ENCODE measurements around the gene TIMMDC1. TPM values are rescaled to one million over a fixed set of nuclear protein-coding genes. Genes with fewer than 3 reads are reported as not detected.

The TIMMDC1 gene
- total RNA-seq, 2 experiments from 2014 or later = 14.4 to 18.3 TPM

- Mint-ChIP-seq H3K4me1 (ENCODE audit: low read depth) (peaks cover 49% of the 10 kb centered on the region), H3K36me3 (ENCODE audit: low read depth) (peaks cover 93% of the 10 kb centered on the region)
Measured at GRCh38 chr3:119457246-119457645, 41.1 kb upstream of the TIMMDC1 start.

GRCh38 chr3:119463171-119464169, 34.9 kb upstream of the TIMMDC1 start, which contains the start of gene TMEM39A:
TSS of gene TMEM39A (minus strand) at chr3:119463615. CDS start at chr3:119462074, 1,541 bp downstream.
- no peaks in the 10 kb centered on the region for H3K9me3 ChIP-seq (ENCODE audit: control insufficient read depth in 1 of 2, insufficient read depth in 1 of 2, low read length in 2 of 2)
- H3K36me3 ChIP-seq (ENCODE audit: insufficient read depth, low read length) = peaks cover 20% of the 10 kb centered on the region
- CTCF ChIA-PET = interaction anchor here (1.0 to 2.0 kb wide), 3 partner anchors 35 to 1095 kb away, joined by 4 to 7 read pairs (median 5); partner anchors contain the start of gene TIMMDC1
- peaks cover 48% of the 10 kb centered on the region for H3K36me3 Mint-ChIP-seq (ENCODE audit: low read depth)
- intact Hi-C loops (cut with DNase I, micrococcal nuclease) = loop anchor here (1.0 to 10.0 kb wide), 10 partner anchors 35 to 1281 kb away; partner anchors contain the start of genes GSK3B (in 2 of the 2), GTF2E1 (in 2 of the 2), RABL3 (in 2 of the 2) and ARHGAP31 (in 1 of the 2)
- POLR2A ChIA-PET = interaction anchor here (0.5 to 3.3 kb wide), 23 partner anchors 10 to 1279 kb away, joined by 3 to 85 read pairs (median 4); partner anchors contain the start of genes ARHGAP31, B4GALT4, COX17 and GTF2E1
- peak within 1 kb of the TSS; percentile 90 for H3K4me3 ChIP-seq (ENCODE audit: low read length)
- peaks cover 37% of the 10 kb centered on the region for H3K4me1 Mint-ChIP-seq (ENCODE audit: low read depth)
- ATAC-seq (ENCODE audit: poor library complexity) (peak; percentile 87), DNase-seq (peak; percentile 97 to 100 (median 98))
- H3K27ac ChIP-seq (ENCODE audit: low read depth in 1 of 2, low read length in 2 of 2) = peak within 1 kb of the TSS; percentile 87 to 93
- H3K4me3 Mint-ChIP-seq = peak within 1 kb of the TSS; percentile 93
- no peak for TF ChIP-seq CTCF (IDR thresholded peaks at IDR 0.05)
- H3K27ac Mint-ChIP-seq = peak within 1 kb of the TSS; percentile 97
- peaks cover 4% of the 10 kb centered on the region for H3K27me3 Mint-ChIP-seq
- peaks cover 28% of the 10 kb centered on the region for H3K4me1 ChIP-seq (ENCODE audit: insufficient read depth, low read length)
- H3K9me3 Mint-ChIP-seq = peaks cover 3% of the 10 kb centered on the region
- H3K27me3 ChIP-seq (ENCODE audit: control insufficient read depth in 1 of 2, insufficient read depth in 2 of 2, low read length in 2 of 2) = no peaks in the 10 kb centered on the region

More at GRCh38 chr3:119457246-119457645, 41.1 kb upstream of the TIMMDC1 start:
- no peaks in the 10 kb centered on the region for H3K27me3 Mint-ChIP-seq
- H3K9me3 Mint-ChIP-seq = no peaks in the 10 kb centered on the region
- Histone ChIP-seq H3K36me3 (ENCODE audit: insufficient read depth, low read length) (peaks cover 80% of the 10 kb centered on the region), H3K4me1 (ENCODE audit: insufficient read depth, low read length) (peaks cover 4% of the 10 kb centered on the region), H3K27ac (ENCODE audit: low read depth in 1 of 2, low read length in 2 of 2) (no peak overlapping the region), H3K27me3 (ENCODE audit: control insufficient read depth in 1 of 2, insufficient read depth in 2 of 2, low read length in 2 of 2) (no peaks in the 10 kb centered on the region), H3K9me3 (ENCODE audit: control insufficient read depth in 1 of 2, insufficient read depth in 1 of 2, low read length in 2 of 2) (no peaks in the 10 kb centered on the region), H3K4me3 (ENCODE audit: low read length) (no peak overlapping the region)
- ATAC-seq (ENCODE audit: poor library complexity) = no peak
- ChIA-PET POLR2A (no interaction called here), CTCF (no interaction called here)
- DNase-seq = no peak
- H3K4me3 Mint-ChIP-seq = no peak overlapping the region
- TF ChIP-seq CTCF (IDR thresholded peaks at IDR 0.05) = no peak
- intact Hi-C loops (cut with DNase I, micrococcal nuclease) = loop anchor here in 1 of 2 experiments (10.0 kb wide), 1 partner anchor 182 kb away; no protein-coding TSS in a partner anchor
- H3K27ac Mint-ChIP-seq = no peak overlapping the region

GRCh38 chr3:119468041-119468440, 30.3 kb upstream of the TIMMDC1 start:
- no peak for TF ChIP-seq CTCF (IDR thresholded peaks at IDR 0.05)
- no peaks in the 10 kb centered on the region for H3K27me3 ChIP-seq (ENCODE audit: control insufficient read depth in 1 of 2, insufficient read depth in 2 of 2, low read length in 2 of 2)
- peaks cover 24% of the 10 kb centered on the region for H3K36me3 ChIP-seq (ENCODE audit: insufficient read depth, low read length)
- H3K9me3 ChIP-seq (ENCODE audit: control insufficient read depth in 1 of 2, insufficient read depth in 1 of 2, low read length in 2 of 2) = no peaks in the 10 kb centered on the region
- Mint-ChIP-seq H3K27ac (peak overlapping the region; percentile 90), H3K9me3 (peaks cover 3% of the 10 kb centered on the region), H3K4me1 (ENCODE audit: low read depth) (peaks cover 41% of the 10 kb centered on the region), H3K4me3 (peak overlapping the region; percentile 98), H3K27me3 (peaks cover 4% of the 10 kb centered on the region), H3K36me3 (ENCODE audit: low read depth) (peaks cover 40% of the 10 kb centered on the region)
- ChIA-PET POLR2A (interaction anchor here (0.6 to 2.5 kb wide), 4 partner anchors 30 to 627 kb away, joined by 3 to 47 read pairs (median 8); partner anchors contain the start of gene TIMMDC1), CTCF (interaction anchor here (0.7 to 1.7 kb wide), 2 partner anchors 30 to 175 kb away, joined by 3 to 4 read pairs; no protein-coding TSS in a partner anchor)
- H3K27ac ChIP-seq (ENCODE audit: low read depth in 1 of 2, low read length in 2 of 2) = no peak overlapping the region
- peak in 2 of 14 experiments; percentile 12 to 13 for DNase-seq
- ATAC-seq (ENCODE audit: poor library complexity) = no peak
- intact Hi-C loops (cut with DNase I, micrococcal nuclease) = loop anchor here (5.0 to 10.0 kb wide), 8 partner anchors 87 to 1277 kb away; partner anchors contain the start of genes ARHGAP31 (in 2 of the 2), GTF2E1 (in 2 of the 2), RABL3 (in 2 of the 2) and CD80 (in 1 of the 2)
- H3K4me3 ChIP-seq (ENCODE audit: low read length) = no peak overlapping the region
- peaks cover 39% of the 10 kb centered on the region for H3K4me1 ChIP-seq (ENCODE audit: insufficient read depth, low read length)

Data from CD4-positive, alpha-beta T cell (primary cell).